HG03354 (cell line): Measurements from ENCODE around the gene CRLF1.
"Not testable (repeated sequence)": the region's sequence is repeated elsewhere in the genome, so short reads cannot be mapped to it uniquely, and the experiment has no call there.

Experiments used
- ATAC-seq: cut with Tn5 transposase; IDR thresholded peaks from one replicate; pipeline ENCODE4 v1.9.1; 2021; ENCODE audit warnings: mild to moderate bottlenecking; ENCODE audit not compliant: unreplicated experiment, poor library complexity, severe bottlenecking

CRLF1 gene

GRCh38 chr19:18611327-18612050 is 4.9 kb upstream of the CRLF1 start:
- ATAC-seq: no peak

GRCh38 chr19:18610556-18611326 is 4.1 kb upstream of the CRLF1 start:
- ATAC-seq: no peak

- no peak for ATAC-seq
These were observed 3.6 kb upstream of the CRLF1 start for GRCh38 chr19:18610245-18610555.

- no peak for ATAC-seq
These were observed 3.1 kb upstream of the CRLF1 start for GRCh38 chr19:18609717-18610051.

GRCh38 chr19:18608805-18609716 is 2.5 kb upstream of the CRLF1 start:
- no peak for ATAC-seq

- no peak for ATAC-seq
These were observed 1.7 kb upstream of the CRLF1 start for GRCh38 chr19:18608102-18608804.

- ATAC-seq: no peak
These were observed 865 bp upstream of the CRLF1 start for GRCh38 chr19:18607226-18608101.

GRCh38 chr19:18605546-18606280 is 886 bp downstream of the CRLF1 start:
- ATAC-seq: no peak

GRCh38 chr19:18605196-18605545 is 1.4 kb downstream of the CRLF1 start:
- no peak for ATAC-seq

GRCh38 chr19:18604820-18605159 is 1.8 kb downstream of the CRLF1 start:
- ATAC-seq: no peak

GRCh38 chr19:18603958-18604819 is 2.4 kb downstream of the CRLF1 start:
- ATAC-seq: no peak

GRCh38 chr19:18603255-18603957 is 3.2 kb downstream of the CRLF1 start:
- ATAC-seq: no peak

GRCh38 chr19:18601875-18602274 is 4.7 kb downstream of the CRLF1 start:
- ATAC-seq: no peak

- not testable (repeated sequence) for ATAC-seq
These were observed 5.8 kb downstream of the CRLF1 start for GRCh38 chr19:18600692-18601397.

GRCh38 chr19:18599485-18599884 is 7.1 kb downstream of the CRLF1 start:
- no peak for ATAC-seq

GRCh38 chr19:18597809-18598660 is 8.6 kb downstream of the CRLF1 start:
- ATAC-seq: no peak
